Measurements from ENCODE around the gene GIMAP4.
"Not testable (repeated sequence)": the region's sequence is repeated elsewhere in the genome, so short reads cannot be mapped to it uniquely, and the experiment has no call there.

GIMAP4 gene

GRCh38 chr7:150567169-150567568 is at the start of gene GIMAP4:
TSS of gene GIMAP4 (plus strand) at chr7:150567390. CDS start at chr7:150569902, 2,512 bp downstream.
- DNase-seq, result peak in 1 of 58 donors; percentile 11

GRCh38 chr7:150519310-150519709 is 47.9 kb upstream of the GIMAP4 start:
- no peak for DNase-seq

- no peak for DNase-seq
Observed at GRCh38 chr7:150520145-150520544, 47.0 kb upstream of the GIMAP4 start.

- DNase-seq, result not testable (repeated sequence)
Observed at GRCh38 chr7:150522931-150523330, 44.3 kb upstream of the GIMAP4 start.

DNA sequence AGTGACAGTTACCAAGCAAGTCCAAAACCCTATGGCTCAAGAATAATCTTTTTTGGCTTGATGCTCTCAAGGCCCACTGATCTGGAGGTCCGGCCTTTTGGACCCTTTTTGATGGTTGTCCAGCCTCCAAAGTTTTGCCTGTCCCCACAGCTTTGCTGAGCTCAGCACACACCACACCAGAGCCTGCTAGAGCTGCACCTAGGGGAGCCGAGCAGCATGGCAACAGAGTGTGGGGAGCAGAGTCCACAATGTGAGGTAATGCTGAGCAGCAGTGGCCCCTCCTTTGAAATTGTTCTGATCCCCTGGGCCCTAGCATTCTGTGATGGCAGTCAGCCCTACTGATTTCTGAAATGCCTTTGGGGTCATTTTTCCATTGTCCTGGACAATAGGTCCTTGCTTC is 43.2 kb upstream of the GIMAP4 start:
- no peak for DNase-seq

DNA sequence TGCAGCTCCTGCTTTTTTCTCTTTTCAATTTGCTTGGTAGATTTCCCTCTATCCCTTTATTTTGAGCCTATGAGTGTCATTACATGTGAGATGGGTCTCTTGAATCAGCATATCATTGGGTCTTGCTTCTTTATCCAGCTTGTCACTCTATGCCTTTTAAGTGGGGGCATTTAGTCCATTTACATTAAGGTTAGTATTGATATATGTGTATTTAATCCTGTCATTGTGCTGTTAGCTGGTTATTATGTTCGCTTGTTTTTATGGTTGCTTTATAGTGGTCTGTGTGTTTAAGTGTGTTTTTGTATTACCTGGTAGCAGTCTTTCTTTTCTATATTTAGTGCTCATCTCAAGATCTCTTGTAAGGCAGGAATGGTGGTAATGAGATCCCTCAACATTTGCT is 35.5 kb upstream of the GIMAP4 start:
- no peak for DNase-seq

DNA sequence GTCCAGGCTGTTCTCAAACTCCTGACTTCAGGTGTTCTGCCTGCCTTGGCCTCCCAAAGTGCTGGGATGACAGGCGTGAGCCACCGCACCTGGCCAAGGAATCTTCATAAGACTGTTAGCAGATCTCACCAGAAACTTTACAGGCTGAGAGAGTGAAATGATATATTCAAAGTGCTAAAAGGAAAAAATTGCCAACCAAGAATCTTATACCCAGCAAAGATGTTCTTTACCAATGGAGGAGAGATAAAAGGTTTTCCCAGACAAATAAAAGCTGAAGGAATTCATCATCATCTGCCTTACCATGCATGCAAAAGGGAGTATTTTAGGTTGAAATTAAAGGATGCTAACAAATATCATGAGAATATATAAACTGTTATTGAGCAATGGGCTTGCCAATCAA is 28.9 kb upstream of the GIMAP4 start:
- no peak for DNase-seq

DNA sequence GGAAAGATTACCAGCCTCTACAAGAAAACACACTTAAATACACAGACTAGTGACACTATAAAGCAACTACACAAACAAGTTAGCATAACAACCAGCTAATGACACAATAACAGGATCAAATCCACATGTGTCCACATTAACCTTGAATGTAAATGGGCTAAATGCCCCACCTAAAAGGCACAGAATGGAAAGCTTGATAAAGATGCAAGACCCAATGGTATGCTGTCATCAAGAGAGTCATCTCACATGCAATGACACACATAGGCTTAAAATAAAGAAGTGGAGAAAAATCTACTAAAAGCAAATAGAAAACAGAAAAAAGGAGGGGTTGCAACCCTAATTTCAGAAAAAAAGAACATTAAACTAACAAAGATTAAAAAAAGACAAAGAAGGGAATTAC is 14.0 kb upstream of the GIMAP4 start:
- DNase-seq, result no peak

DNA sequence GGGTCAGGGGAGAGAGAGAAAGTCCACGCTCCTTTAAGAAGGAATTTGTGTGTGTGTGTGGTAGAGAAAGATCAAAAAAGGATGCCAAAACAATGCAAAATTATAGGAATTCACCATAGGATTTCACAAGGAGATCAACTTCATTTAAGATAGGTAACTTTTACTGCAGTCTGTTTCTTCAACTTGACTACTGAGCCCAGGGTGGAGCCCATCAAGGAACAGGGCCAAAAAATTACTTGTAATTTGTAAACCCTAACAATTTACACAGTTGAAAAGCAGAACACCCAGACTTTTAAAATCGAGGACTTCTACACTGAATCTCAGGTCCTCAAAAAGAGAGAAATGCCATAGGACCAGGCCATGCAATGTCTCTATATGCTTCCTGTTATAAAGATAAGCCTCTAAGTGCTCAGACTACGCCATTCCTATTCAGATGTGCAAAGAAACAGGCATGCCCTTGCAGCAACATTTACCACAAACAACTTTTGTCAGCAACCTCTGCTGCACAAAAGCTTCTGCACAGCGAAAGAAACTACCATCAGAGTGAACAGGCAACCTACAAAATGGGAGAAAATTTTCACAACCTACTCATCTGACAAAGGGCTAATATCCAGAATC is 10.6 kb upstream of the GIMAP4 start:
- no peak for DNase-seq

- DNase-seq, result no peak
Observed at GRCh38 chr7:150560486-150560885, 6.7 kb upstream of the GIMAP4 start.

- no peak for DNase-seq
Observed at GRCh38 chr7:150562919-150563318, 4.3 kb upstream of the GIMAP4 start.

GRCh38 chr7:150564006-150564405 is 3.2 kb upstream of the GIMAP4 start:
- no peak for DNase-seq

DNA sequence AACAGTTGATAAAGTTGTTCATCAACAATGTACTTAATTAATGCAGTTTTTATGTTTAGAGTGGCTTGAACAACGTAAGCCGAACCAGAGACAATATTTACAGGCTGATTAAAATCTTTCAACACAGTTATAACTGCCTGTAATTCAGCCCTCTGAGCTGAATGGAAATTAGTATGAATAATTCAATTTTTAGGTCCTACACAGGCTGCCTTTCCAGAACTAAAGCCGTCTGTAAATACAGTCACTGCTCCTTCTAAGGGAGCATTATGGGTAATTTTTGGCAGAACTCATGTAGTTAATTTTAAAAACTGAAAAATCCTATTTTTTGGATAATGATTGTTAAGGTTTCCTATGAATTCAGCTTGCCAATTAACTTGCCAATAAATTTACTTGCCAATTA is 2.6 kb upstream of the GIMAP4 start:
- no peak for DNase-seq

DNA sequence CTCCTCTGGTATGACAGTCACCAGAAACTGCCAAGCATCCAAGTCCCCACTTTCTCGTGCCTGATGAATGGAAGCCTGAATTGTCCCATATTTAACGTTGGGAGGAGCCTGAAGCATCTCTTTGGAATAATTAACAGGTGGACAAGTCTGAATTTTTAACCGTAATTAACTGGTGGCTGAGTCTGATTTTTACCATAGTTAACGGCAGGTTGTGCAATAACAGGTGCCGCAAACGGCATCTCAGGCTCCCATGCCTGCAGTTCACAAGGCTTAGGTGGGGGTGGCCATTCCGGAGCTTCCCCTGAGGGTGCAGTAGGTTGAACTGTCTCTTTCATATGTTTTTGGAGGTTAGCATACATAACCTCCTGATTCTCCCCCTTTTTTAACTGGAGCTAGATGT is 2.0 kb upstream of the GIMAP4 start:
- DNase-seq, result no peak

DNA sequence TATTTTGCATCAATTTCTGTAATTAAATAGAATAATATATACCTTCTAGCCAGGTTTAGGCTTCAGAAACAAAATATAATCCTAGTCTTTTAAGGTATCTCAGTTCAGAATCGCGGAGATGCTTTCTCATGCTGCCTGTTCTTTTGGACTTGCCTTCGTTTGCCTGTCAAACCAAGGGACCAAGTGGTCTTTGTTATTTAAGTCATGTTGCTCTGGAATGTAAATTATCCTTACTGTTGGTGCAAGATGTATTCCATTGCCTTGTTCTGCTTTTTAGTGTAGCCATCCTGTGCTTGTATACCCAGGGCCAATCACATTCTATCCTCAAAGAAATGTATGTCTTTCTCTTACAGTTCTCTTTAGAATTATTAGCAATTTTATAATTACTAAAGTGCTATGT is 1.1 kb upstream of the GIMAP4 start:
- no peak for DNase-seq

DNA sequence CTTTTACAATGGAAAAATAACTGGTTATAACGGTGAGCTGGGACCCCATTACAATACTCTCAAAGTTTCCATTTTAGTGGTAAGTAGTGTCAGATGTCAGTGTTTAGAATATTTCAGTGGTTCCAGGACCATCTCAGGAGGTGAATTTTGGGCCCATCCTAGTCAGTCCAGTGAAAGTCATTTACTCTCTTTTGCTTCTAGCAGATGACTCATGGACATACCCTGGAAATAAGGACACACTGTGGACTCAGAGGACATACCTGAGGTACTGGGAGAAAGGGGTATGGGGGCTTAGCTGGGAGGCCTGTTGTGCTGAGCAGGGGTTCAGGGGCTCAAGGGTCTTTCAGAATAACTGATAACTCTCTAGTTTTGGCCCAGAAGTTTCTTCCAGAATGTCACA is 618 bp upstream of the GIMAP4 start:
- DNase-seq, result no peak

DNA sequence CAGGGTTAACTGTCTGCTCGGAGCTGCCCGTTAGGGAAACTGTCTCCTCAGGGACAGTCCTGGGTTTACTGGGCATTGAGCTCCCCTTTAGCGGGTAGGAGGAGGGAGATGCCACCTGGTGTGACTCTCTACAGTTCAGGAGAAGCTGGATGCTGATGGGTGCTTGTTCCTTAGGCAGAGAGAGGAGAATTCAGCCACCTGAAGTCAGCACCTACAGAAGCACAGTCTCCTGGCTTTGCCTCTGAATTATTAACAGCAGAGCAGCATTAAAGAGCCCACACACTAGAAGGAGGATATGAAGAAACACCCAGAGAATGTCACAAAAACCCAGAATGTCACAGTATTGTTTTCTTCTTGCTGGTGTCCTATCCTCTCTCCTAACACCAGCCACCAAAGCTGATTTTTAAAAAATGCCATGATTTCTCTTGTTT is 696 bp downstream of the GIMAP4 start:
- DNase-seq, result no peak

DNA sequence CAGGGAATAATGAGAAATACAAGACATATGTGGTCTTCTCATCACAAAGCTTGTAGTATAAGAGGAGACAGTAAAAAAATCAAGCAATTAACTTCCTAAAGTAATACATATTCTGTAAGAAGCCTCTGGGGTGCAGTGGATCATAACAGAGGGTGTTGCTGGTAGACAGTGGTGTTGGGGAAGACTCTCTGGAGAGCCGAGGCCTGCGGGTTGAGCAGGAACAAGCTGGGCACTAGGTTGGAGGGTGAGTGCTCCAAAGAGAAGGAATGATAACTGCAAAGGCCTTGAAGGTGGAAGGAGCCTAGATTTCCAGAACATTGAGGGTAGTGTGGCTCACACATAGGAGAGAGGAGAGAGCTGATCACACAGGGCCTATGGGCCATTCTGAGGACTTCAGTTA is 1.5 kb downstream of the GIMAP4 start:
- DNase-seq, result no peak

DNA sequence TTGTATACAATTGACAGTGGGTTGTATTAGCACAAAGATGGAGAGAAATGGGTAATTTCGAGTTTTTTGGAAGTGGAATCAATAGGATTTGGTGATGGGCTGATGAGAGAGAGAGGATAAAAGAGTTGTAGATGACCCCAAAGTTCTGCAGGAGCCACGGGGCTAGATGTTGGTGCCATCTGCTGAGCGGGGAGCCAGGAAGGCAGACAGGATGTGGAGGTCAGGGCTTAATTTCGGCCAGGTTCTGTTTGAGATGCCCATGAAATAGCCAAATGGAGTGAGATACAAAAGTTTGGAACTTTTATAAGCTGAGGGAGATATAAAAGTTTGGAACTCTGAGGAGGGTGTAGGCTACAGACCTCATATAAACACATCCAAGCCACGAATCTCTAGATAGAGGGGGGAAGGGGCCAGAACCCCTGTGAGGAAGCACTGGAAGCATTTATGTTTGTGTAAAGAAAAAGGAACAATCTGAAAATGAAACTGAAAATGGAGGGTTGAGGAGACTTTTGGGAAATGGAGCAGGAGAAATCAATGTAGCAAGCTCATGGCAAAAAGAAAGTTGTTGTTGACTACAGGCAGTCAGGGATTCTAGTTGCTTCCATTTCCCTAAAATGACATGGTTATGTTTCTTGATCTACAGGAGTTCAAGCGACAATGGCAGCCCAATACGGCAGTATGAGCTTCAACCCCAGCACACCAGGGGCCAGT is 2.2 kb downstream of the GIMAP4 start:
- DNase-seq, result no peak

DNA sequence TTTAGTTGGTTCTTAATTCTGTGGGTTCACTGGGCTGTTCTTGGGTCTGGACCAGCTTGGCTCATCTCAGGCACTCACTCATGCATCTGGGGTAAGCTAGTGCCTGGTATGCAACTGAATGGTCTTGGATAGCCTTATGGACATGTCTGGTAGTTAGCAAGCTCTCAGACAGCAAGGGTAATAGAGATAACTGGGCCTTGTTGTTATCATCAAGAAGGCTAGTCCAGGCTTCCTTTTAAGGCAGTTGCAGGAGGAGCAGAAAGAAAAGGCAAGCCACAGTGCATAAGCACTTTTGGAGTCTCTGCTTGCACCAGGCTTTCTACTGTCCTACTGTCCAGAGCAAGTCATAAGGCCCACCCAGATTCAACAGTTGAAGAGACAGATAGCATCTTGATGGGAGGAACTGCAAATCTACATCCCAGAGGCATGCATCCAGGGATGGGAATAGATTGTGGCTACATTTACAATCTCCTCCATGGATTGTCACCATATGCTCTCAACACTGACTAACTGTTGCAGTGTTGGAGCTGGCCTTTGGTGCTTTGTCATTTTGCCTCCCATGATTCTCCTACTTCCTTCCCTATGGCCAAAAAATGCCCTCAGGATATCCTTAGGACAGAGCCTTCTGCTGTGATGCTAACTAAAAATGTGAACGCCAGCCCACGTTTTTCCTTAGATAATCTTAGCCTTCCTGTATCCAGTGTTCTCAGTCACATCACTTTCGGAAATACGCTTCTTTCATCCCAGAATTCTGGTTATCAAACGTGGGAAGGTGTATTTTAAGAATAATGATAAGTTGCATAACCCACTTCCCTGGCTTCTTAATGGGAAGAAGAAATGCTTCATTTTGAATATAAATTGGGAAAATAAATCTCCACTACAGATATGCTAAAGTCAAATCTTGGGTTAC is 3.6 kb downstream of the GIMAP4 start:
- DNase-seq, result no peak

DNA sequence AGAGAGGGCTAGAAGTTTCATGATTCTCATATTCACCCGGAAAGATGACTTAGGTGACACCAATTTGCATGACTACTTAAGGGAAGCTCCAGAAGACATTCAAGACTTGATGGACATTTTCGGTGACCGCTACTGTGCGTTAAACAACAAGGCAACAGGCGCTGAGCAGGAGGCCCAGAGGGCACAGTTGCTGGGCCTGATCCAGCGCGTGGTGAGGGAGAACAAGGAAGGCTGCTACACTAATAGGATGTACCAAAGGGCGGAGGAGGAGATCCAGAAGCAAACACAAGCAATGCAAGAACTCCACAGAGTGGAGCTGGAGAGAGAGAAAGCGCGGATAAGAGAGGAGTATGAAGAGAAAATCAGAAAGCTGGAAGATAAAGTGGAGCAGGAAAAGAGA is 5.3 kb downstream of the GIMAP4 start:
- no peak for DNase-seq

DNA sequence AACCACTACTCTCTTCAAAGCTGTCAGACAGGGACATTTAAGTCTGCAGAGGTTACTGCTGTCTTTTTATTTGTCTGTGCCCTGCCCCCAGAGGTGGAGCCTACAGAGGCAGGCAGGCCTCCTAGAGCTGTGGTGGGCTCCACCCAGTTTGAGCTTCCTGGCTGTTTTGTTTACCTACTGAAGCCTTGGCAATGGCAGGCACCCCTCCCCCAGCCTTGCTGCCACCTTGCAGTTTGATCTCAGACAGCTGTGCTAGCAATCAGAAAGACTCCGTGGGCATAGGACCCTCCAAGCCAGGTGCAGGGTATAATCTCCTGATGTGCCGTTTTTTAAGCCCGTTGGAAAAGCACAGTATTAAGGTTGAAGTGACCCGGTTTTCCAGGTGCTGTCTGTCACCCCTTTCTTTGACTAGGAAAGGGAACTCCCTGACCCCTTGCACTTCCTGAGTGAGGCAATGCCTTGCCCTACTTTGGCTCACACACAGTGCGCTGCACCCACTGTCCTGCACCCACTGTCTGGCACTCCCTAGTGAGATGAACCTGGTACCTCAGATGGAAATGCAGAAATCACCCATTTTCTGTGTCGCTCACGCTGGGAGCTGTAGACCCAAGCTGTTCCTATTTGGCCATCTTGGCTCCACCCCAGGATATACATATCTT is 12.9 kb downstream of the GIMAP4 start:
- DNase-seq, result not testable (repeated sequence)

All from anterior cingulate cortex (tissue), 58 donors.